Left kidney (tissue), 2 donors: Measurements from ENCODE around the gene SNX25. TPM values are rescaled to one million over a fixed set of nuclear protein-coding genes. Genes with fewer than 3 reads are reported as not detected.
"Not testable (repeated sequence)": the region's sequence is repeated elsewhere in the genome, so short reads cannot be mapped to it uniquely, and the experiment has no call there.

Experiments used
- DNase-seq: peaks from one replicate; pipeline ENCODE4 v3.0.0-alpha.2; 2013
- polyA plus RNA-seq: library from polyadenylated mRNA; unstranded; fragments of 120-200 nt; gene quantifications from one replicate; pipeline ENCODE4 v1.2.1, GENCODE V29; 2013; ENCODE audit not compliant: insufficient read length

Gene SNX25
- polyA plus RNA-seq, 1 donor: 26.0 TPM

DNA sequence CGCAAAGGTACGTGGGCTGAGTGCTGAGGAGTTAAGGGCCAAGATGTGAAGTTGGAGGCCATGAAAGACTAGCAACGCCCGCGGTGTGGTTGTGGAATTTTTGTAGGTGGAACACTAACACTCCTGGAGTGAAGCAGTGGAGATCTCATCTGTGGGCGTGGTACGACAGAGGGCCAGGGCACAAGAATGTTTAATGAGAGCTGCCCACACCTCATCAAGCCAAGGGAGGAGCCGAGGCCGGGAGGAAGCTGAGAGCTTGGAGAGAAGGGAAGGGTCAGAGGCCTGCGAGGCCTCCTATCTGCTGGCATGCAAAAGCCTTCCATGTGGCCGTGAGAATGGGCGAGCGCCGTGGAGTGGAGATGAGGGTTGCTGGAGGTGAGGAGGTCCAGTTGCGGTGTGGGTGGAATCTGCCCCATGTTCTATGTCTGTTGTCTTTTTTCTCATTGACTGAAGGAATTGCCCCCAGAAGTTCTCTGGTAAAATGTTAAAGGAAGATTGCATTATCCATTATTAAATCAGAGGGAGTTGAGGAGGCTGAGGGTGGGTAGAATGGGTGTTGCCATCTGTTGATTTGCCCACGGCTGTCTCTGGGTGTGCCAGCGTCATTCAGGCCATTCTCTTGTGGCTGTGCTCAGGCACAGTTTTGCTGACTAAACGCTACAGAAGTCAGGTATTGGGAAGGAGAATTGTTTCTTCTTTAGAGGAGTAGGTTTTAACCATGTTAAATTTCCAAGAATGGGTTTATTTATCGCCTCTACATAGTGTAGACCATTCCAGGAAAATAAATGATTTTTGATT, 19.8 kb downstream of the SNX25 start:
- DNase-seq: no peak

GRCh38 chr4:185232370-185232769, 23.0 kb downstream of the SNX25 start:
- DNase-seq: no peak

- DNase-seq: no peak
Measured at GRCh38 chr4:185235119-185235842, 25.9 kb downstream of the SNX25 start.

DNA sequence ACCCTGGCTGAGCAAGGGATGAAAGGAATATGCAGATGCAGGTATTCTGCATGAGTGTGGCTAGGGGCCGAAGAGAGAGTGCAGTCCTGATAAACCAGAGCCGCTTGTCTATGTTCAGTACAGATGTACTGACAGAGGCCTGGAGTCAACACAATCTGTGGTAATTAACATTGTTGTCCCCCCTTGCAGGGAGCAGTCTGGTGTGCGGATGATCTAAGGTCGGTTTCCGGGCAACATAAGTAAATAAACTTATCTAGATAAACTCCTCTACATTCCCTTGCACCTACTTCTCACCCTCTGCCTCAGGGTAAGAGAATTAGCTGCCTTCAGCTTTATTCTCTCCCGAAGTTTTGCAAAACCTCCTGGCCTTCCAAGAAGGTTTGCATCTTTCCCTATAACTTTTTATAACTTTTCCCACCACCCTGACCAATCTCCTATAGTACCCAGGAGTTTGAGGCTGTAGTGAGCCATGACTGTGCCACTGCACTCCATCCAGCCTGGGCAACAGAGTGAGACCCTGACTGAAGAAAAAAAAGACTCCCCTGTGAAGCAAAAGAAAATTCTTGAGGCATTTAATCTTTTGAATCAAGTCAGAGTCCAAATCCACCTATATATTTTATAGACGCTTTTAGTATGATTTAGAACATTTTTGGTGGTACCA, 26.6 kb downstream of the SNX25 start:
- no peak for DNase-seq

DNA sequence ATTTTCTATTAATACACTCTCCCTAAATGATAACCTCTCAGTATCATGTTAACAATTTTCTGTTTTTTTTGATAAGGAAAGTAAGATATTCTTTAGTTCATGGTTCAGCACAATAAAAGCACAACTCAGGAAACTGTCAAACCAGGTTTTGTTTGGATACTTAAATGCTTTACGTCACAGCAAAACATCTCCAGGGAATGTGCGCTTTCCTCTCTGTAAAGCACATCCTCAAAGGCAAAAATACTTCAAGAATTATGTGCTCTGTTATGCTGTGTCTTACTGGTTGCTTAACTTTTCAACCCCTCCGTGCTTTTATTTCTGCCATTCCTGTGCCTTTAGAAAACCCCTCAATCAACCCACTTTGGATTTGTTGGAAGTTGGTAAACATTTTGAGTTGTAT, 27.8 kb downstream of the SNX25 start:
- DNase-seq: no peak

- no peak for DNase-seq
Measured at GRCh38 chr4:185238215-185238681, 28.9 kb downstream of the SNX25 start.

DNA sequence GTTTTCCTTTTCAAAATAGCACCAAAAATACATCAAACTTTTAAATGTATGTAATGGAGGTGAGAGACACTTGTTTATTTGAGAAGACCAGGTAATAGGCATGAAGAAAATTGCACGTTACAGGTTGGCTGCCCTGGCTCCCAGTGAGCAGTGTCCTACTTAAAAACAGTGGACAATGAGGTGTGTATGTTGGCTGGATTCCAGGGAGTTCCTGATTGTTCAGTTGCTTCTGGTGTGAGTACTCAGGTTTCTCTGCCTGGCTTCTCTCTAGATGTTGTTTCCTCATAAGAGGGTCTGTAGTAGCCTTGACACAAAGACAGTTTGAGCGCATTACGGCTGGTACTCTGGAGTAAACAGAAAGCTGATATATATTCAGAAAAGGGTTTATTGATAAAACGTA, 29.4 kb downstream of the SNX25 start:
- DNase-seq: no peak

DNA sequence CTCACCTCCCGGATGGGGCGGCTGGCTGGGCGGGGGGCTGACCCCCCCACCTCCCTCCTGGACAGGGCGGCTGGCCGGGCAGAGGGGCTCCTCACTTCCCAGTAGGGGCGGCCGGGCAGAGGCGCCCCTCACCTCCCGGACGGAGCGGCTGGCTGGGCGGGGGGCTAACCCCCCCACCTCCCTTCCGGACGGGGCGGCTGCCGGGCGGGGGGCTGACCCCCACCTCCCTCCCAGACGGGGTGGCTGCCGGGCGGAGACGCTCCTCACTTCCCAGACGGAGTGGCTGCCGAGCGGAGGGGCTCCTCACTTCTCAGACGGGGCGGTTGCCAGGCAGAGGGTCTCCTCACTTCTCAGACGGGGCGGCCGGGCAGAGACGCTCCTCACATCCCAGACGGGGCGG, 31.1 kb downstream of the SNX25 start:
- not testable (repeated sequence) for DNase-seq

DNA sequence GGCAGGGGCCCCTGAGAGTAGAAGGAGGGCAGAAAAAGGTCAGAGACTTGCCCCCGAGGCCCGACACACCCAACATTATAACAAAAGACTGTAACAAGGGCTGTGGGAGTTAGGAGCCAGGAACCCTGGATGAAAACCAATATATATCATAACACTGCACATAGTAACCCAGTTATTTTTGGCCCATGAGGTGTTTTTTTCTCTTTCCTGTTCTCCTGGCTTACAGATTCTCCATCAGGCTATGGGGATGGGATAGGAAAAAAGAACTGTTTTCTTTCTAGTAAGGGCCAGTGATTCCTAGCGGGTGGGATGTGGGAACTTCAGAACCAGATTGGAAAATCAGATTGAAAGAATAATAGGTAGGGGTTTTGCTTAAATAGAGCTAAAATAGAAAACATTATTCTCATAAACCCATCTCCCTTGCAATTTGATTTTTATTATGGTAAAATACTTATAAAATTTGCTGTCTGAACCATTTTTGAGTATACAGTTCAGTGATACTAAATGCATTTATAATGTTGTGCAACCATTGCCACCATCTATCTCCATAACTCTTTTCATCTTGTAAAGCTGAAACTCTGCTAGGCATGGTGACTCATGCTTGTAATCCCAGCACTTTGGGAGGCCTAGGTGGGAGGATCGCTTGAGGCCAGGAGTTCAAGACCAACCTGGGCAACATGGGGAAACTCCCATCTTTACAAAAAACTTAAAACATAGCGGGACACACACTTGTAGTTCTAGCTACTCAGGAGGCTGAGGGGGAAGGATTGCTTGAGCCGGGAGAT, 33.5 kb downstream of the SNX25 start:
- DNase-seq: no peak

GRCh38 chr4:185243879-185244278, 34.5 kb downstream of the SNX25 start:
- no peak for DNase-seq

DNA sequence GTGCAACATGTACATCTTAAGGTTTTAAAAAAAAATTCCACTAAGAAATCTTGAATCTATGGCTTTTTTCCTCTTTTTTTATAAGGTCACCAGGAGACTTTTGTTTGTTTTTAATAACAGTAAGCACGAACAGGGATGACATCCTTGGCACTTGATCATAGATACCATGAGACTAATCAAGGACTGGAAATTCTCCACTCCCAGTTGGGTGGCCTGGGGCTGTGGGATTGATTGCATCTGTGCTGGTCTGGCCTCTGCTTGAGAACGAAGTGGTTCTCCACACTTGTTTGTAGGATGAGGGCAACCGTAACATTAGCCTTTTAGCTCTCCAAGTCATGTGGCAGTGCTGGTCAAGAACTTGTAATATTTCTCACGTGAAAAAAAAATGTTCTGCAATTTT, 35.4 kb downstream of the SNX25 start:
- DNase-seq: no peak

- no peak for DNase-seq
Measured at GRCh38 chr4:185246453-185246852, 37.1 kb downstream of the SNX25 start.

DNA sequence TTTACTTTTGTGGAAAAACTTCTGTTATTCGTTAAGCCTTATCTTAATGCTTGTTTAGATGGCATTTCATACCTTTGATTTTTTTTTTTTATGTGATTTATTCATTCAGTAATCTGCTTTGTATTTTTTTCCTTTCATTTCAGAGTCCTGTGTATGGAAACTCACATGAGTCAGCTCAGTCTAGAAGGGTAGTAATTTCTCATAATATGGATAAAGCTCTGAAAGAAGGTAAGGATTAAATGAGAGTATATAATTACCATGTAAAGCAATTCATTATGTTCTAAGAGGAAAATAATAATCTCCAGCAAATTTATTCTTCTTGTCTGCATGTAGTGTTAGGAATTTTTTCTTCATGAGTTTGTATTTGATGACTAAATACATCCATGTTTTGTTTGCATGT, 37.8 kb downstream of the SNX25 start:
- no peak for DNase-seq

DNA sequence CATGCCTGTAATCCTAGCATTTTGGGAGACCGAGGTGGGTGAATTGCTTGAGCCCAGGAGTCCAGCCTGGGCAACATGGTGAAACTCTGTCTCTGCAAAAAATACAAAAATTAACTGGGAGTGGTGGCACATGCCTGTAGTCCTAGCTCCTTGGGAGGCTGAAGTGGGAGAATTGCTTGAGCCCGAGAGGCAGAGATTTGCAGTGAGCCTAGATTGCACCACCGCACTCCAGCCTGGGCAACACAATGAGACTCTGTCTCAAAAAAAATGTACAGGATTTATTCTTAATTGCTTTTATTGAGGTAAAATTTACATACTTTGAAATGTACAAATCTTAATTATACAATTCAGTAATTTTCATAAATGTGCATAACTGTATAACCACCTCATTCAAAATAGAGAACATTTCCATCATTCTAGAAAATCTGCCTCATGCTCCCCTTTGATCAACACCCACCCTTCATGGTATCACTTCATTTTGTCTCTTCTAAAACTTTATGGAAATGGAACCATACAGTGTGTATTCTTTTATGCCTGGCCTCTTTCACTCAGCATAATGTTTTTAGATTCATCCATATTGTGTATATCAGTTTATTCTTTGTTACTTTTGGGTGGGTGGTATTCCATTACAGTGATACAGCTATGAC, 39.1 kb downstream of the SNX25 start:
- DNase-seq: no peak

- DNase-seq: no peak
Measured at GRCh38 chr4:185249105-185249504, 39.7 kb downstream of the SNX25 start.

GRCh38 chr4:185254434-185254833, 45.0 kb downstream of the SNX25 start:
- DNase-seq: no peak

GRCh38 chr4:185255868-185256267, 46.5 kb downstream of the SNX25 start:
- DNase-seq: no peak

DNA sequence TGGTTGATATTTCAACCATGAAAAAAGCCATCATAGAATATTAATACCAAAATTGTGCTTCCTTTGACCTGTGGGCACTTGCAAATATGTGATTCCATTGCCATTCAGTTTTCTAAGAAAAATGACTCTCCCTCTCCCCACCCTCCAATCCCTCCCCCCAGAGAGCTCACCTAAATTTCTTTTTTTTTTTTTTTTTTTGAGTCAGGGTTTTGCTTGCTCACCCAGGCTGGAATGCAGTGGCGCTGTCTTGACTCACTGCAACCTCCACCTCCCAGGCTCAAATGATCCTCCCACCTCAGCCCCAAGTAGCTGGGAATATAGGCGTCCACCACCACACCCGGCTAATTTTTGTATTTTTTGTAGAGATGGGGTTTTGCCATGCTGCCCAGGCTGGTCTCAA, 47.0 kb downstream of the SNX25 start:
- DNase-seq: no peak

DNA sequence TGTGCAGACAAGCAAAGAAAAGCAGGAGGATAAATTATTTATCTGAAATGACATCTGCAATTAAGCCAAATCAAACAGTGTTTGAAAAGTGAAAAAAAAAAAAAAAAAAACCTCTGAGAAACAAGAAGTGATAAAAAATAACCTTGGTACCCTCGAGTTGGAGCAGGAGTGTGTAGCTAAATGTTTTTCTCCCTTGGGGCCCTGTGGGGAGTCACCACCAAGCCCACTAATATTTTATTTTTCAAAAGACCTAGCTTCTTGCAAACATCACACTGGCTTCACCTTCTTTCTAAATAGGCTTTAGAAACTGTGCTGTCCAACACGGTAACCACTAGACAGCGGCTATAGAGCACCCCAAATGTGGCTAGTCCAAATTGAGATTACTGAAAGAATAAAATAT, 47.7 kb downstream of the SNX25 start:
- no peak for DNase-seq

- no peak for DNase-seq
Measured at GRCh38 chr4:185257694-185258093, 48.3 kb downstream of the SNX25 start.

DNA sequence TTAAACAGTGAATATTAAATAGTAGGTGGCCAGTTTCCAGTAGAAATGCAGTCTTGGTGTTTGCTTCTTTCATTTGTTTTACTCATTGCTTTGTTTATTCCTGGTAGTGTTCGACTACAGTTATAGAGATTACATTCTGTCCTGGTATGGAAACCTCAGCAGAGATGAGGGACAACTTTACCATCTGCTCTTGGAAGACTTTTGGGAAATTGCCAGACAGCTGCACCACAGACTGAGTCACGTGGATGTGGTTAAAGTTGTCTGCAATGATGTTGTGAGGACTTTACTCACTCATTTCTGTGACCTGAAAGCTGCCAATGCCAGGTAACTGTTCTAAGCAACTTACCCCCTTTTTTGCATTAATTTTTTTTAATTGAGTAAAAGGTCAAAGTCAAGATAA, 49.3 kb downstream of the SNX25 start:
- DNase-seq: not testable (repeated sequence)

GRCh38 chr4:185259719-185260118, 50.3 kb downstream of the SNX25 start:
- no peak for DNase-seq
